Testis (tissue), 3 donors: ENCODE data around the gene UBXN6. TPM values are rescaled to one million over a fixed set of nuclear protein-coding genes. Genes with fewer than 3 reads are reported as not detected.

Experiments used
- DNase-seq: peaks from one replicate; pipeline ENCODE4 v3.0.0-alpha.2; 2019
- H3K27ac ChIP-seq, 2 donors: fragments of 200-600 bp; sonication (generic); one replicate each; pipeline ENCODE4 v1.5.1; 2019
- H3K27me3 ChIP-seq: fragments of 200-600 bp; sonication (generic); one replicate; pipeline ENCODE4 v1.5.1; 2019
- H3K36me3 ChIP-seq: fragments of 200-600 bp; sonication (generic); one replicate; pipeline ENCODE4 v1.5.1; 2017; ENCODE audit warnings: low read depth; ENCODE audit errors: missing control alignments
- H3K4me1 ChIP-seq: fragments of 200-600 bp; sonication (generic); one replicate; pipeline ENCODE4 v1.5.1; 2019
- H3K4me3 ChIP-seq, 2 donors: fragments of 200-600 bp; sonication (generic); one replicate each; pipeline ENCODE4 v1.5.1; 2017 to 2019
- H3K9me3 ChIP-seq: fragments of 200-600 bp; sonication (generic); one replicate; pipeline ENCODE4 v1.5.1; 2017
- CTCF ChIP-seq, 3 experiments: fragments of 450-650 bp in 2 of 3; fragments of 200-600 bp in 1 of 3; sonication (generic) in 1 of 3; IDR thresholded peaks; one replicate each; pipeline ENCODE4 v1.5.1; 2016 to 2019; ENCODE audit warnings: antibody characterized with exemption in 3 of 3, mild to moderate bottlenecking in 2 of 3, moderate library complexity in 1 of 3
- POLR2A ChIP-seq: fragments of 450-650 bp; IDR thresholded peaks from one replicate; pipeline ENCODE4 v1.6.1; 2017; ENCODE audit warnings: antibody characterized with exemption, mild to moderate bottlenecking, moderate library complexity
- WGBS, 2 donors: methylation state at CpG; one replicate each; pipeline ENCODE4 v1.1.5; 2018; 5-methylcytosine and 5-hydroxymethylcytosine counted together
- intact Hi-C: fragments of 100-400 bp; cut with DNase I; formaldehyde crosslinking; loops from one replicate; pipeline ENCODE4 v1.15.1; 2023; ENCODE audit warnings: low total_unique reads
- polyA plus RNA-seq: library from polyadenylated mRNA; stranded (reverse); fragments of 350-450 nt; fragmentation: Illumina TruSeq; extraction: RNeasy Lipid Tissue Mini Kit (QIAGEN cat#74804); gene quantifications from one replicate; pipeline ENCODE4 v1.2.3, GENCODE V29; 2014; ENCODE audit warnings: low read depth, low replicate concordance; ENCODE audit not compliant: insufficient read depth
- total RNA-seq, 2 donors: library from RNA; depleted of rRNA; stranded (reverse); fragments of >200 nt; gene quantifications; one replicate each; pipeline ENCODE4 v1.2.3, GENCODE V29; 2016

UBXN6 gene
- total and polyA plus RNA-seq, 3 donors from 2014 or later: 293 to 336 (median 319) TPM

GRCh38 chr19:4488496-4488895 is 30.9 kb upstream of the UBXN6 start:
- Histone ChIP-seq H3K36me3 (no peaks in the 10 kb centered on the region), H3K27ac (no peak overlapping the region), H3K9me3 (no peaks in the 10 kb centered on the region), H3K4me3 (no peak overlapping the region), H3K4me1 (no peaks in the 10 kb centered on the region), H3K27me3 (no peaks in the 10 kb centered on the region)
- TF ChIP-seq POLR2A (no peak), CTCF (IDR thresholded peaks at IDR 0.05) (no peak)
- 89 to 94% methylated on average over 12 to 29 of the region's 29 CpGs for whole genome bisulfite sequencing, 2 donors
- no peak for DNase-seq
- intact Hi-C loops: no loop called here

- H3K9me3 ChIP-seq: no peaks in the 10 kb centered on the region
- no peak for TF ChIP-seq POLR2A
- no peak for TF ChIP-seq CTCF (IDR thresholded peaks at IDR 0.05)
- intact Hi-C loops: no loop called here
- H3K36me3 ChIP-seq: no peaks in the 10 kb centered on the region
- no peaks in the 10 kb centered on the region for H3K4me1 ChIP-seq
- no peak for DNase-seq
- H3K27me3 ChIP-seq: no peaks in the 10 kb centered on the region
- H3K4me3 ChIP-seq: no peak overlapping the region
- WGBS, 2 donors: 88 to 89% methylated on average over 9 to 11 of the region's 11 CpGs
- no peak overlapping the region for H3K27ac ChIP-seq
Measured at GRCh38 chr19:4487572-4487971, 30.0 kb upstream of the UBXN6 start.

- no peaks in the 10 kb centered on the region for H3K4me1 ChIP-seq
- no peak overlapping the region for H3K4me3 ChIP-seq
- TF ChIP-seq POLR2A: no peak
- TF ChIP-seq CTCF (IDR thresholded peaks at IDR 0.05): no peak
- intact Hi-C loops: no loop called here
- H3K27ac ChIP-seq: no peak overlapping the region
- H3K9me3 ChIP-seq: no peaks in the 10 kb centered on the region
- H3K27me3 ChIP-seq: no peaks in the 10 kb centered on the region
- no peak for DNase-seq
- WGBS, 2 donors: 69 to 72% methylated on average over 17 to 19 of the region's 19 CpGs
- H3K36me3 ChIP-seq: no peaks in the 10 kb centered on the region
Measured at GRCh38 chr19:4483385-4483784, 25.8 kb upstream of the UBXN6 start.

GRCh38 chr19:4482721-4483364 is 25.2 kb upstream of the UBXN6 start:
- WGBS, 2 donors: 71 to 74% methylated on average over 29 to 35 of the region's 35 CpGs

More at GRCh38 chr19:4482721-4483364, 25.2 kb upstream of the UBXN6 start:
- Histone ChIP-seq H3K27ac (no peak overlapping the region), H3K36me3 (no peaks in the 10 kb centered on the region), H3K4me1 (no peaks in the 10 kb centered on the region), H3K4me3 (no peak overlapping the region), H3K9me3 (no peaks in the 10 kb centered on the region), H3K27me3 (no peaks in the 10 kb centered on the region)
- TF ChIP-seq POLR2A (no peak), CTCF (IDR thresholded peaks at IDR 0.05) (no peak)
- DNase-seq: no peak
- intact Hi-C loops: no loop called here
